SKM-1 (cell line): ENCODE data around the gene EXD3.
"Not testable (repeated sequence)": the region's sequence is repeated elsewhere in the genome, so short reads cannot be mapped to it uniquely, and the experiment has no call there.

Experiments used
- DNase-seq: peaks from one replicate; lab custom pipeline; 2025; ENCODE audit not compliant: unreplicated experiment; lab: John Stamatoyannopoulos, UW

The EXD3 gene

DNA sequence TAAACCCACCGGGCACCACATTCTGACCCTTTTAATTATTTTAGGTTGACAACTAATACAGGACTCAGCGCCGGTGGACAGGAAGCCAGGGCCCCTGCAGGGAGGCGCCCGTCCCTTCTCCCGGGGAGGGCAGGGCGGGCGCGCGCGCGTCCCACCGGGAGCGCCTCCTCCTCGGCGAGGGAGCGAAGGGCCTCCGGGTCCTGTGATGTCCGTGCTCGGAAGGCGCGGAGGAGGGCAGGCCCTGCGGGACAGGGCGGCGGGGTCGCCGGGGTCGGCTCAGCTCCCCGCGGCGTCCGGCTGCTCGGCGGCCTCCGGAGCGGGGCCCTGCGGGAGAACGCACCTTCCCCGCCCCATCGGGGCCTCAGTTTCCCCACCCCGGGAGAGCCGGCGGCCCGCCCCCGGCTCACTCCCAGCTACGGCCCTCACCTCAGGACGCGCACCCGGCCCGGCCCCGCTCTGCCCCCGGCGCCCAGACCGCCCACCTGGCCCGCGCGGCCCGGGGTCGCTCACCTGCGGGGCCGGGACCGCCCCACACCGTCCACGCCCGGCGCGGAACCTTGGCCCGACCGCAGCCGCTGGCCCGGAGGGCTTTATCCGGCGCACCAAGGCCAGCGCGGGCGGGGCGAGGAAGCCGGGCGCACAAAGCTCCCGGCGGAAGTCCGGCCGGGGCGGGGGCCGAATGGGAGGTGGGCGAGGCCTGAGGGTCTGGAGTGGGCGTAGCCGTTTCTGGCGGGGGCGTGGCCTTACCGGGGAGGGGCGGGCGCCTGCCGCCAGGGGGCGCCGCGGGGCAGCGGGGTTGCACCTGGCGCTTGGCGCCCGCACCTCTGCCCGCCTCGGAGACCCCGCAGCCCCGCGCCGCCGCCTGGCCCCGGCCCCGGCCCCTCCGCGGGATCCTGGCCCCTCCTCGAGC, at the start of gene EXD3, which contains the start of gene NOXA1:
EXD3 (minus strand) TSS at position 559 of the 910 bp plus-strand sequence. CDS start 27,805 bp downstream, outside the sequence.
NOXA1 (plus strand) TSS at position 790 of the 910 bp plus-strand sequence. CDS start 137 bp downstream, outside the sequence.
- DNase-seq: peak; percentile 73

DNA sequence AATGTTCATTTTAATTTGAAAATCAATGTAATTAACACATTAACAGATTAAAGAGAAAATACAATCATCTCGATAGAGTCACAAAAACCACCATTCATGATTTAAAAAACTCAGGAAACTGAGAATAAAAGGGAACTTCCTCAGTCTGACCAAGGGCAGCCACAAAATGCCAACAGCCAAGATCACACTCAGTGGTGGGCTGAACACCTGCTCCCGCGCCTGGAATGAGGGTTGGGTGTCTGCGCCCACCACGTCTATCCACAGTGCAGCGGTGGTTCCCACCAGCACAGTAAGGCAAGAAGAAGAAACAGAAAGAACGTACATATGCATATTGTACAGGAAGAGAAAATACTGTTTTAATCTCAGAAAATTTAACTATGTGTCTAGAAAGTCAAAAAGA, 47.8 kb upstream of the EXD3 start:
- DNase-seq: no peak

DNA sequence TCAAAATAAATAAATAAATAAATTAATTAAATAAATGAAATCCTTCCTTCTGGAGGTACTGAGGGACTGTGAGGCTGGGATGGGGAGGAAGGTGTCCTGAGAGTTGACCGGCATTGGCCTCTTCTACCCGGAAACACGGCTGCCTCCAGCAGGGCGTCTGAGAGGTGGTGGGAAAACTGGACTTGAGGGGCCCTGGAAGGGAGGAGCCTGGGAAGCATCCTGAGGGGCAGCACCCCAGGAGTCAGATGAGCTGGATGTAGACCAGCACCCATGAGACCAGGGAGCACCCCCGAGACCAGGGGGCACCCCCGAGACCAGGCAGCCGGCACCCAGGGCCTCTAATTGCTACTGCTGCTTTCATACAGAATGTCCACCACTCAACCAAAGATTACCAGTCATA, 44.9 kb upstream of the EXD3 start:
- no peak for DNase-seq

DNA sequence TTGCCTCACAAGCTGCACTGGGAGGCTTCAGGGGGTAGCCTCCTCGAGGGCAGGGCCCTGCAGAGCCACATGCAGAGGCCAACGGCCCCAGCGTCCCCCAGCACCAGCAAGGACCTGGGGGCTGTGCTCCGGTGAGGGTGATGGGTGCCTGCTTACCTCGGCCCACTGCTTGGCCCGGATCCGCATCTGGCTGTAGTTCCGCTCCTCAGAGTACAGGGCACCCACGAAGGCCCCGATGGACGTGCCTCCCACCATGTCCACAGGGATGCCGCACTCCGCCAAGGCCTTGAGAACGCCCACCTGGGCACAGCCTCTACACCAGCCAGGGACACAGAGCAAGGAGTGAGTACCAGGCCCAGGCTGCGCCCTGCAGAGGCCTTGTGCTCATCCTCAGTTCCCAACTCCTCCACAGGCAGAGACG, 44.2 kb upstream of the EXD3 start:
- DNase-seq: no peak

DNA sequence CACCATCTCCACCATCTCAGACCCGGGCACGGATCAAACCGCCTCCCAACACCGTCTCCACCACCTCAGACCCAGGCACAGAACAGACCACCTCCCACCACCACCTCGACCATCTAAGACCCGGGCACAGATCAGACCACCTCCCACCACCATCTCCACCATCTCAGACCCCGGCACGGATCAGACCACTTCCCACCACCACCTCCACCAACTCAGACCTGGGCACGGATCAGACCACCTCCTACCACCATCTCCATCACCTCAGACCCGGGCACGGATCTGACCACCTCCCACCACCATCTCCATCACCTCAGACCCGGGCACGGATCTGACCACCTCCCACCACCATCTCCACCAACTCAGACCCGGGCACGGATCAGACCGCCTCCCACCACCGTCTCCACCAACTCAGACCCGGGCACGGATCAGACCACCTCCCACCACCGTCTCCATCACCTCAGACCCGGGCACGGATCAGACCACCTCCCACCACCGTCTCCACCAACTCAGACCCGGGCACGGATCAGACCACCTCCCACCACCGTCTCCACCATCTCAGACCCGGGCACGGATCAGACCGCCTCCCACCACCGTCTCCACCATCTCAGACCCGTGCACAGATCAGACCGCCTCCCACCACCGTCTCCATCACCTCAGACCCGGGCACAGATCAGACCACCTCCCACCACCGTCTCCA, 43.6 kb upstream of the EXD3 start:
- DNase-seq: not testable (repeated sequence)

GRCh38 chr9:137465720-137466388, 42.9 kb upstream of the EXD3 start:
- no peak for DNase-seq

GRCh38 chr9:137465000-137465719, 42.2 kb upstream of the EXD3 start:
- no peak for DNase-seq

- DNase-seq: no peak
Observed at GRCh38 chr9:137464291-137464999, 41.5 kb upstream of the EXD3 start.

- DNase-seq: no peak
Observed at GRCh38 chr9:137463931-137464290, 40.9 kb upstream of the EXD3 start.

DNA sequence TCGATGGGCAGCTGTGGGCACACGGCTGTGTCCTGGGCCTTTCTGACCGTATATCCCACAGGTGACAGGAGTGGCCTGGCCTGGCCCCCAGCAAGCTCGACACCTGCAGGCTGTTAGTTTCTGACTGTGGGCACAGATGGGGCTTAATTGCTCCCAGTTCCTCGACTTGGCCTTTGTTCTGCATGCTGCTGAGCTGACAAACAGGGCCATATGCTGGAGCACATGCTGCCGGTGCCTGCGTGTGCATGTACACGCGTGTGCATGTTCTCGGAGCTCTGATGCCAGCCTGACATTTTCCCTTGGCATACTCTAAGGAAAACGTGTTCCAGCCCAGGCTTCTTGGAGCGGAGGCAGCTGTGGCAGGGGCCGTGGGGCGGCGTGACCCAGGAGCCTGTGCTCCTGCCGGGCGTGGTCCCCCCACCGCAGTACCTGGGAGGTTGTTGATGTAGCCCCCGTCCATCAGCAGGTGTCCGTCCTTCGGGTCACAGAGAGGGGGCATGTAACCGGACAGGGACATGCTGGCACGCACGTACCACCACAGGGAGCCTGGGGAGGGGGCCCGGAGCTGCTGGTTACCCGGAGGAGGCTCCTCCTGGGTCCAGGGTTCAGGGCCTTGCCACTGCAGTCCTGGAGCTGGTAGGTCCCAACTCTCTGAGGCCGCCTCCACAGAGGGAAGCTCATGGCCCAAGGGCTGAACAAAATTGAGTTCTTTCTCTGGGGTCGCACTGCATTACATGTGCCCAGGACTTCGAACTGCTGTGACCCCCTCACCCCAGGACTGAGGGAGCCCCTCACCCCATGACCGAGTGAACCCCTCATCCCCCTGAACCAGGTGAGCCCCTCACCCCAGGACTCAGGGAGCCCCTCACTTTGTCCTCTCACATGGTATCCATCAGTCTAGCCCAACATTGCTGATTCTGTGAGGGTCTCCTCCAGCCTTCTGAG, 40.3 kb upstream of the EXD3 start:
- no peak for DNase-seq

GRCh38 chr9:137462396-137462985, 39.5 kb upstream of the EXD3 start:
- no peak for DNase-seq

GRCh38 chr9:137461663-137462395, 38.9 kb upstream of the EXD3 start:
- DNase-seq: no peak

DNA sequence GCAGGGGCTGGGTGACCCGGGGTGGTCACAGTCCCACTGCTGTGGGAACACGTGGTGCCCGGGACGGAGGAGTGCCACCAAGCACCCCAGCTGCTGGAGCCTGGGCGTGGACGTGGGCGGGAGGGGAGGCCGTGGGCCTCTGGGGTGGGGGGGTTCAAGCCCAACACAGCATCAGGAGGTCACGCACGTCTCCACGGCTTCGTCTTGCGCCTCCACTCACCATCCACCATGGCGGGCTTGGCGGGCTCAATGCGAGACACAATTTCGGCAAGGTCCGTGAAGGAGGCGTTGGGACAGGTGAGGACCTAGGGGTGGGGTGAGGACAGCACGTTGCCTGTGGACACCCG, 38.3 kb upstream of the EXD3 start:
- DNase-seq: no peak

DNA sequence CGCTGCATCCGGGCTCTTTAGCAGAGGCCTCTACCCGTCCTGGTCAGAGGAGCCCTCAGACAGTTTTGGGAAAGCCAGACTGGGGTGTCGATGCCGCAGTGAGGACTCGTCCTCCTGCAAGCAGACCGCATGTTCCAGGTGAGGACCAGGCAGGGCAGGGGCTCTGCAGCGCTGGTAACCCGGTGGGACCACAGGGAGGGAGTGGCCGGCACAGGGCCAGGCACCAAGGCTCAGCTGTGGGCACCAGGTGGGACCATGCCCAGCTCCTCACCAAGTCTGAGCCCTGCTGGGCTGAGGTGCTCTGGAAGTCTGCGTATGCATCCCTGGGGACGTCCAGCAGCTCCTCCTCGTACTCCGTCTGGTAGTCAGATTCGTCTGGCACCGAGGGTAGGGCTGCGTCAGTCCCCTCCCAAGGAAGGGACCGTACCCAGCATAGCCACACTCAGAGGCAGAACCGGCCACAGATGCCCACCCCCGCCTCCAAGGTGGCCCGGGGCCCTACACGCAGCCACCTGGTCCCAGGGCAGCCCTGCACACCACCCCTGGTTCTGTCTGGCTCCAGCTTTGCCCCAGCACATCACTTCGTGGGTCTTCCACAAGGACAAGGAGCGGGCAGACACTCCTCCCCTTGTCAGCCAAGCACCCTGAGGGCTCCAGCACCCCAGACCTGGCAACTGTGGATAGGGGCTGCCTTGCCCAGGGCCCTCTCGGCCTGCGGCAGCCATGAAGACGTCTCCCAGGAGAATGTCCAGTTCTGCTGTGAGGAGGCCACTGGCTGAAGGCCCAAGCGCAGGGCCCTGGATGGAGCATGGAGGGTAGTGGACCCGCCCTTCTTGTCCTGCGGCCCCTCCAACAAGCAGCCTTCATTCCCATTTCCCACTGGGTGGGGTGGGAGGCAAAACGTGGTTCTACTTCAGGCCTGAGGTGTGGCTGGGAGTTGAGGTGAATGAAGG, 37.7 kb upstream of the EXD3 start:
- DNase-seq: no peak

- DNase-seq: no peak
Observed at GRCh38 chr9:137459601-137460362, 36.8 kb upstream of the EXD3 start.

GRCh38 chr9:137459152-137459600, 36.2 kb upstream of the EXD3 start, which contains the start of gene NSMF:
NSMF (minus strand) TSS chr9:137459334; CDS start chr9:137459102, 232 bp downstream.
- DNase-seq: peak; percentile 90
